GM13976 (cell line): Measurements from ENCODE around the gene GGPS1.
"Not testable (repeated sequence)": the region's sequence is repeated elsewhere in the genome, so short reads cannot be mapped to it uniquely, and the experiment has no call there.

Experiments
- DNase-seq: peaks from one replicate; pipeline ENCODE4 v3.0.0; 2012; ENCODE audit warnings: low spot score
- in situ Hi-C: fragments of 300-500 bp; cut with MboI; formaldehyde crosslinking; loops from one replicate; pipeline ENCODE4 v1.12.0; 2022; ENCODE audit warnings: low sequenced_read_pairs, mixed read lengths, inconsistent platforms; ENCODE audit not compliant: unreplicated experiment
- TF ChIP-seq, protein P1 (sequence below): IDR thresholded peaks from 2 replicates; pipeline ENCODE4 v1.5.1; 2012; ENCODE audit warnings: borderline replicate concordance, mild to moderate bottlenecking; ENCODE audit not compliant: insufficient read depth; ENCODE audit errors: extremely low read depth, missing control alignments, control extremely low read depth

Gene GGPS1

DNA sequence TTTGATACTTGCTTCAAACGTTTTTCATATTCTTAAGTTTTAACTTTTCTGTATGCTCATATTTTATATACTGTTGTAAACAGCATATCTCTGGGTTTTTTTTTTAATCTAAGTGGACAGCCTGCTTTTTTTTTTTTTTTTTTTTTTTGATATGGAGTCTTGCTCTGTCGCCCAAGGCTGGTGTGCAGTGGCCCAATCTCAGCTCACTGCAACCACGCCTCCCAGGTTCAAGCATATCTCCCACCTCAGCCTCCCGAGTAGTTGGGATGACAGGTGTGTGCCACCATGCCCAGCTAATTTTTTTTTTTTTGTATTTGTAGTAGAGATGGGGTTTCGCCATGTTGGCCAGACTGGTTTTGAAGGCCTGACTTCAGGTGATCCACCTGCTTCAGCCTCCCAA, 40.1 kb downstream of the GGPS1 start:
- DNase-seq, result no peak
- in situ Hi-C loops, result no loop called here
- TF ChIP-seq, protein P1, sequence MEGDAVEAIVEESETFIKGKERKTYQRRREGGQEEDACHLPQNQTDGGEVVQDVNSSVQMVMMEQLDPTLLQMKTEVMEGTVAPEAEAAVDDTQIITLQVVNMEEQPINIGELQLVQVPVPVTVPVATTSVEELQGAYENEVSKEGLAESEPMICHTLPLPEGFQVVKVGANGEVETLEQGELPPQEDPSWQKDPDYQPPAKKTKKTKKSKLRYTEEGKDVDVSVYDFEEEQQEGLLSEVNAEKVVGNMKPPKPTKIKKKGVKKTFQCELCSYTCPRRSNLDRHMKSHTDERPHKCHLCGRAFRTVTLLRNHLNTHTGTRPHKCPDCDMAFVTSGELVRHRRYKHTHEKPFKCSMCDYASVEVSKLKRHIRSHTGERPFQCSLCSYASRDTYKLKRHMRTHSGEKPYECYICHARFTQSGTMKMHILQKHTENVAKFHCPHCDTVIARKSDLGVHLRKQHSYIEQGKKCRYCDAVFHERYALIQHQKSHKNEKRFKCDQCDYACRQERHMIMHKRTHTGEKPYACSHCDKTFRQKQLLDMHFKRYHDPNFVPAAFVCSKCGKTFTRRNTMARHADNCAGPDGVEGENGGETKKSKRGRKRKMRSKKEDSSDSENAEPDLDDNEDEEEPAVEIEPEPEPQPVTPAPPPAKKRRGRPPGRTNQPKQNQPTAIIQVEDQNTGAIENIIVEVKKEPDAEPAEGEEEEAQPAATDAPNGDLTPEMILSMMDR, result no peak

DNA sequence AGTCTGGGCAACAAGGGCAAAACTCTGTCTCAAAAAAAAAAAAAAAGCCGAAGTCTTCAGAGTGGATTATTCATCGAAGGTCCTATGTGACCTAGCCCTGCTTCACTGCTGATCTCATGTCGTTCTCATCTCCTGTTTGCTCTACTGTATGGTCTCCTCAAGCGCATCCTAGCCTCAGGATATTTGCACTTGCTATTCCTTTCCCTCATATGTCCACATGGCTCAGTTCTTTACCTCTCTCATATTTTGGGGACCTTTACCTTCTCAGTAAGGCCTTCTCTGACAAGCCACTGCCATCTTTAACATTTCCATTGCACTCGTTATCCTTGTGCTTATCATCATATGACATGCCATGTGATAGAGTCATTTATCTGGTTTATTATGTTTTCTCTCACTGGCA, 41.4 kb downstream of the GGPS1 start:
- in situ Hi-C loops, result no loop called here
- DNase-seq, result no peak

DNA sequence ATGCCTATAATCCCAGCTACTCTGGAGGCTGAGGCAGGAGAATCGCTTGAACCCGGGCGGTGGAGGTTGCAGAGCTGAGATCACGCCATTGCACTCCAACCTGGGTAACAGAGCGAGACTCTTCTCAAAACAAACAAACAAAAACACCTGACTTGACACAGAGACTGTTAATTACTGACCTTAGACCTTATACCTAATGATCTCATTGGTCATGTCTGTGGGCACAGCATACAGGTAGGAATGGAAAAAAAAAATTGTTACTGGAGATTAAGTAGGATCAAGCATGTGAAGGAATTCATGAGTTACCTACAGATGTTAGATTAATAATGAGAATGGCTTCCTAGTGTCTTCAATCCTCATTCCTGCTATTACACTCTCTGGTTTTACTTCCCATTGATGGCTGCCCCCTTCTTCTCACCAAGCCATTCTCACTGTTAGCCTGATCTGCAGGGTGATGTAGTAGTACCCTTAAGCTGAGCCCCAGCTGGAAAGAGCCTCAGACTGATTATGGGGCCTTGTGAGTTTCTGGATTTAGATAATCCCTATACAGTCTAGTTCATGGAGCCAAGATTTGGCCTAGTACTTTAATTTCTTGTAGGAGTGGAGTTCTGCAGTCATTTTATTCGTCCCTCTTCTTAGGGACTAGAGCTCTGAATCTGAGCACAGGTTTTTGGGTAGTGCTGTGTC, 47.7 kb downstream of the GGPS1 start:
- in situ Hi-C loops, result no loop called here
- DNase-seq, result no peak
- TF ChIP-seq, protein P1, result no peak

More for the DNA sequence above, 41.4 kb downstream of the GGPS1 start:
- TF ChIP-seq, protein P1, result no peak

DNA sequence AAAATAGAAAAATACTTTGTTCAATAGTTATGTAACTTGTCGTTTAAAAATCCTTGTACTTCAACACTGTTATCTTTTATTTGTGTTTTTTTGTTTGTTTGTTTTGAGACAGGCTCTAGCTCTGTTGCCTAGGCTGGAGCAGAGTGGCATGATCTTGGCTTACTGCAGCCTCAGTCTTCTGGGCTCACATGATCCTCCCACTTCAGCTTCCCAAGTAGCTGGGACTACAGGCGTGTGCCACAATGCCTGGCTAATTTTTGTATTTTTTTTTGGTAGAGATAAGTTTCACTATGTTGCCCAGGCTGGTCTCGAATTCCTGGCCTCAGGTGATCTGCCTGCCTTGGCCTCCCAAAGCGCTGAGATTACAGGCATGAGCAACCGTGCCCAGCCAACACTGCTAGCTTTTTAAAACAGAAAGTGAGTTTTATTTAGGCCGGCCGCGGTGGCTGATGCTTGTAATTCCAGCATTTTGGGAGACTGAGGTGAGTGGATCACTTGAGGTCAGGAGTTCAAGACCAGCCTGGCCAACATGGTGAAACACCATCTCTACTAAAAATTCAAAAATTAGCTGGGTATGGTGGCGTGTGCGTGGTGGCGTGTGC, 49.9 kb downstream of the GGPS1 start:
- DNase-seq, result not testable (repeated sequence)

DNA sequence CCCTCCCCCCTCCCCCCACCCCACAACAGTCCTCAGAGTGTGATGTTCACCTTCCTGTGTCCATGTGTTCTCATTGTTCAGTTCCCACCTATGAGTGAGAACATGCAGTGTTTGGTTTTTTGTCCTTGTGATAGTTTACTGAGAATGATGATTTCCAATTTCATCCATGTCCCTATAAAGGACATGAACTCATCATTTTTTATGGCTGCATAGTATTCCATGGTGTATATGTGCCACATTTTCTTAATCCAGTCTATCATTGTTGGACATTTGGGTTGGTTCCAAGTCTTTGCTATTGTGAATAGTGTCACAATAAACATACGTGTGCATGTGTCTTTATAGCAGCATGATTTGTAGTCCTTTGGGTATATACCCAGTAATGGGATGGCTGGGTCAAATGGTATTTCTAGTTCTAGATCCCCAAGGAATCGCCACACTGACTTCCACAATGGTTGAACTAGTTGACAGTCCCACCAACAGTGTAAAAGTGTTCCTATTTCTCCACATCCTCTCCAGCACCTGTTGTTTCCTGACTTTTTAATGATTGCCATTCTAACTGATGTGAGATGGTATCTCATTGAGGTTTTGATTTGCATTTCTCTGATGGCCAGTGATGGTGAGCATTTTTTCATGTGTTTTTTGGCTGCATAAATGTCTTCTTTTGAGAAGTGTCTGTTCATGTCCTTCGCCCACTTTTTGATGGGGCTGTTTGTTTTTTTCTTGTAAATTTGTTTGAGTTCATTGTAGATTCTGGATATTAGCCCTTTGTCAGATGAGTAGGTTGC, 53.8 kb downstream of the GGPS1 start:
- in situ Hi-C loops, DNase-seq: not testable (repeated sequence)

More for the DNA sequence above, 49.9 kb downstream of the GGPS1 start:
- in situ Hi-C loops, result not testable (repeated sequence)

DNA sequence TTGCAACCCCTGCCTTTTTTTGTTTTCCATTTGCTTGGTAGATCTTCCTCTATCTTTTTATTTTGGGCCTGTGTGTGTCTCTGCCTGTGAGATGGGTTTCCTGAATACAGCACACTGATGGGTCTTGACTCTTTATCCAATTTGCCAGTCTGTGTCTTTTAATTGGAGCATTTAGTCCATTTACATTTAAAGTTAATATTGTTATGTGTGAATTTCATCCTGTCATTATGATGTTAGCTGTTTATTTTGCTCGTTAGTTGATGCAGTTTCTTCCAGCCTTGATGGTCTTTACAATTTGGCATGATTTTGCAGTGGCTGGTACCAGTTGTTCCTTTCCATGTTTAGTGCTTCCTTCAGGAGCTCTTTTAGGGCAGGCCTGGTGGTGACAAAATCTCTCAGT, 57.3 kb downstream of the GGPS1 start:
- in situ Hi-C loops, DNase-seq: not testable (repeated sequence)

DNA sequence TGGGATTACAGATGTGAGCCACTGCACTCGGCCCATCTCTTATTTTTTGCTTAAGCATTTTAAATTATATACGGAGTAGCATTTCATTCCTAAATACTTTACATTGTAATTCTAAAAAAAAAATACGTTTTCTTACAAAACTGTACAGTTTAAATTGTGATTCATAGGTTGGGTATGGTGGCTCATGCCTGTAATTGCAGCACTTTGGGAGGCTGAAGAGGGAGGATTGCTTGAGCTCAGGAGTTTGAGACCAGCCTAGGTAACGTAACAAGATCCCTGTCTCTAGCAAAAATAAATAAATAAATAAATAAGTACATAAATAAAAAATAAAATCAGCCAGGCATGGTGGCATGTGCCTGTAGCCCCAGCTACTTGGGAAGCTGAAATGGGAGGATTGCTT, 63.5 kb downstream of the GGPS1 start:
- no peak for DNase-seq
- TF ChIP-seq, protein P1, result no peak
- in situ Hi-C loops, result no loop called here
